RWPE1 (cell line): ENCODE measurements around the gene CLASP1.
"Not testable (repeated sequence)": the region's sequence is repeated elsewhere in the genome, so short reads cannot be mapped to it uniquely, and the experiment has no call there.

Experiments used
- CTCF ChIA-PET: fragments of 350-600 bp; sonication (Branson Sonifier 250); formaldehyde crosslinking; extraction: SDS; loops from one replicate; lab custom pipeline; 2021; lab: Yijun Ruan, JAX
- POLR2A ChIA-PET: fragments of 400-600 bp; formaldehyde crosslinking; extraction: SDS; loops from one replicate; lab custom pipeline; 2020; ENCODE audit warnings: antibody characterized with exemption; ENCODE audit not compliant: low non-redundant PET; lab: Yijun Ruan, JAX
- DNase-seq: peaks from one replicate; pipeline ENCODE4 v3.0.0; 2012; ENCODE audit warnings: low spot score
- H3K27ac ChIP-seq: fragments of 450-650 bp; 2 replicates; pipeline ENCODE4 v1.5.1; 2017
- CTCF ChIP-seq: fragments of 450-650 bp; conservative IDR thresholded peaks from 2 replicates; pipeline ENCODE4 v1.5.1; 2017; ENCODE audit warnings: low read depth, mild to moderate bottlenecking

Gene CLASP1

GRCh38 chr2:121442889-121443288, 206.4 kb downstream of the CLASP1 start:
- CTCF ChIA-PET: no interaction called here
- POLR2A ChIA-PET: no interaction called here
- H3K27ac ChIP-seq: no peak overlapping the region
- no peak for DNase-seq
- TF ChIP-seq CTCF: no peak

- DNase-seq, H3K27ac ChIP-seq, POLR2A ChIA-PET: not testable (repeated sequence)
- CTCF ChIA-PET: interaction anchor here (0.6 to 0.7 kb wide), 2 partner anchors 279 to 1764 kb away, joined by 3 read pairs; no protein-coding TSS in a partner anchor
Measured at GRCh38 chr2:121438290-121438689, 211.0 kb downstream of the CLASP1 start.

GRCh38 chr2:121436918-121437317, 212.3 kb downstream of the CLASP1 start:
- POLR2A ChIA-PET: no interaction called here
- H3K27ac ChIP-seq: no peak overlapping the region
- no peak for DNase-seq
- CTCF ChIA-PET: no interaction called here
- no peak for TF ChIP-seq CTCF

- H3K27ac ChIP-seq: no peak overlapping the region
- ChIA-PET POLR2A (no interaction called here), CTCF (no interaction called here)
- DNase-seq: no peak
- TF ChIP-seq CTCF: no peak
Measured at GRCh38 chr2:121435790-121436189, 213.5 kb downstream of the CLASP1 start.

- POLR2A ChIA-PET: no interaction called here
- CTCF ChIA-PET: no interaction called here
- no peak for TF ChIP-seq CTCF
- no peak for DNase-seq
- H3K27ac ChIP-seq: no peak overlapping the region
Measured at GRCh38 chr2:121431214-121431613, 218.0 kb downstream of the CLASP1 start.

- no peak for TF ChIP-seq CTCF
- POLR2A ChIA-PET: no interaction called here
- no peak overlapping the region for H3K27ac ChIP-seq
- CTCF ChIA-PET: interaction anchor here (0.6 to 0.7 kb wide), 2 partner anchors 109 to 327 kb away, joined by 4 to 6 read pairs; no protein-coding TSS in a partner anchor
- DNase-seq: no peak
Measured at GRCh38 chr2:121429927-121430520, 219.2 kb downstream of the CLASP1 start.

- no peak for TF ChIP-seq CTCF
- no peak overlapping the region for H3K27ac ChIP-seq
- DNase-seq: no peak
- ChIA-PET CTCF (interaction anchor here (0.6 kb wide), 1 partner anchor 328 kb away, joined by 4 read pairs; no protein-coding TSS in a partner anchor), POLR2A (no interaction called here)
Measured at GRCh38 chr2:121429119-121429903, 220.0 kb downstream of the CLASP1 start.
